ENCODE results near the gene MBNL3. TPM values are rescaled to one million over a fixed set of nuclear protein-coding genes. Genes with fewer than 3 reads are reported as not detected.

MBNL3 gene
- total and polyA plus RNA-seq, 11 donors, result 0.71 to 21.9 (median 9.3) TPM

DNA sequence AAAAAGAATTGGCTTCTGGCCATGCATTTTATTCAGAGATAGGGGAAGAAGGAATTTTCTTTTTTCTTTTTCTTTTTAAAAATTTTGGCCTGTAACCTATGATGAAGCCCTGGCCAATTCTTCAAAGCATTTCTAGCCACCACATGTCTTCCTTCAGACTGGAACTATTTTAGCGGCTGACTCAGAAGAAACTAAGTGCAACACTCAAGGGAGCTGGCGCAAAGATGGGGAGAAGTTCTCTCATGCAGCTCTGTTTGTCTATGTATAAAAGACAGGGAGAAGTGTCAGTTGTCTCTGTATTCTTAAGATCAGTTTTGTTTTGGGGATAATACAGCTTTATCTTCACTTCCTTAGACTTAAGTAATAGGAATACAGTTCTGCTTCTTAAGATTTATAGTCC is 46.1 kb downstream of the MBNL3 start:
- no peak overlapping the region for H3K27ac ChIP-seq
- peaks cover 0 to 4% (median 0%) of the 10 kb centered on the region in 9 donors for H3K27me3 ChIP-seq
- H3K4me3 ChIP-seq, result no peak overlapping the region
- ATAC-seq (peak in 2 of 4 donors; percentile 50 to 57), DNase-seq (no peak)
- peaks cover 0 to 13% (median 0%) of the 10 kb centered on the region in 12 donors for H3K4me1 ChIP-seq
- H3K9me3 ChIP-seq, result peaks cover 0 to 19% (median 0%) of the 10 kb centered on the region in 12 donors
- WGBS, 4 donors, result 76 to 84% (median 79%) methylated on average over 2 of the region's 2 CpGs
- no peaks in the 10 kb centered on the region for H3K36me3 ChIP-seq
- TF ChIP-seq, protein P1, sequence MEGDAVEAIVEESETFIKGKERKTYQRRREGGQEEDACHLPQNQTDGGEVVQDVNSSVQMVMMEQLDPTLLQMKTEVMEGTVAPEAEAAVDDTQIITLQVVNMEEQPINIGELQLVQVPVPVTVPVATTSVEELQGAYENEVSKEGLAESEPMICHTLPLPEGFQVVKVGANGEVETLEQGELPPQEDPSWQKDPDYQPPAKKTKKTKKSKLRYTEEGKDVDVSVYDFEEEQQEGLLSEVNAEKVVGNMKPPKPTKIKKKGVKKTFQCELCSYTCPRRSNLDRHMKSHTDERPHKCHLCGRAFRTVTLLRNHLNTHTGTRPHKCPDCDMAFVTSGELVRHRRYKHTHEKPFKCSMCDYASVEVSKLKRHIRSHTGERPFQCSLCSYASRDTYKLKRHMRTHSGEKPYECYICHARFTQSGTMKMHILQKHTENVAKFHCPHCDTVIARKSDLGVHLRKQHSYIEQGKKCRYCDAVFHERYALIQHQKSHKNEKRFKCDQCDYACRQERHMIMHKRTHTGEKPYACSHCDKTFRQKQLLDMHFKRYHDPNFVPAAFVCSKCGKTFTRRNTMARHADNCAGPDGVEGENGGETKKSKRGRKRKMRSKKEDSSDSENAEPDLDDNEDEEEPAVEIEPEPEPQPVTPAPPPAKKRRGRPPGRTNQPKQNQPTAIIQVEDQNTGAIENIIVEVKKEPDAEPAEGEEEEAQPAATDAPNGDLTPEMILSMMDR (IDR thresholded peaks at IDR 0.05), result no peak
- TF ChIP-seq POLR2A (IDR thresholded peaks at IDR 0.05), result no peak
- intact Hi-C loops (cut with DNase I), result no loop called here

DNA sequence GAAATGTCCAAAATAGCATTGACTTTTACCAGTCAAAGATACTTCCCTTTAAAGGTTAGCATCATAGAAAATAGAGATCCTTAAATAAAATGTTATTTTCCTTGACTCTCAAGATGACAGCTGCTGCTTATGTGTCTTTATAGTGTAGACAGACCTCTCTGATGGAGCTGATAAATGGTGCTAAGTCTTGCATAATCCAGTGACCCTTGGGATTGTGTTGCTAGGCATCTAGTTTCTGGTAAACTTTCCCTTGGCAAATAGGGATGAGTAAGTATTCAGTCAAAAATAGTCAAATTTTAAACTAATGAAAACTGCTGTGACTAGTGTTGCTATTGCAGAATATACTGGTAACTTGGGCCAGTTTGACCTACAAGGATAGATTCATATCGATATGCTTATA is 53.6 kb downstream of the MBNL3 start:
- TF ChIP-seq POLR2A (IDR thresholded peaks at IDR 0.05), result no peak
- TF ChIP-seq, protein P1 (IDR thresholded peaks at IDR 0.05), result no peak
- ATAC-seq, result peak in 1 of 4 donors; percentile 39
- Histone ChIP-seq H3K4me3 (no peak overlapping the region), H3K4me1 (no peaks in the 10 kb centered on the region), H3K36me3 (no peaks in the 10 kb centered on the region), H3K9me3 (no peaks in the 10 kb centered on the region), H3K27ac (no peak overlapping the region), H3K27me3 (peaks cover 0 to 8% (median 0%) of the 10 kb centered on the region in 9 donors)
- DNase-seq, result no peak
- intact Hi-C loops (cut with DNase I), result no loop called here
- 73 to 97% (median 83%) methylated on average over 1 of the region's 1 CpG for WGBS, 4 donors

DNA sequence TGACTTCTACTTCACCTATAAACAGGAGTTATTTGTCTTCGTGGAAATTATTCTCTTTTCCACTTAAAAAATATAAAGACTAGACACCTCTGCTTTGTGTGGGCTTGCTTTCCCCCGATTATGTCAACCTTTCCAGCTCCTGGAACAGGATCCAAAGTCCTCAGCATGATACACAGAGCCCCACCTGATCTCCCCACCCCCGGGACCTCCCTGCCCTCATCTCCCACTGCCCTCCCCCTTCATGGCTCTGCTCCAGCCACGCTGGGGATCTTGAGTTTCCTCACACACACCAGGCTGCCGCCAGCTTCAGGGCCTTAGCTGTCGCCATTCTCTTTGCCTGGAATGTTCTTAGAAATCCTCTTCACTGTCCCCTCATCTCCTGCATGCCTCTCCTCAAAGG is 55.3 kb downstream of the MBNL3 start:
- no peaks in the 10 kb centered on the region for H3K4me1 ChIP-seq
- H3K27me3 ChIP-seq, result peaks cover 0 to 7% (median 0%) of the 10 kb centered on the region in 9 donors
- H3K9me3 ChIP-seq, result no peaks in the 10 kb centered on the region
- ATAC-seq, result no peak
- DNase-seq, result no peak
- TF ChIP-seq, protein P1 (IDR thresholded peaks at IDR 0.05), result no peak
- no peak for TF ChIP-seq POLR2A (IDR thresholded peaks at IDR 0.05)
- intact Hi-C loops (cut with DNase I), result no loop called here
- no peak overlapping the region for H3K4me3 ChIP-seq
- WGBS, 4 donors, result 56 to 88% (median 76%) methylated on average over 6 of the region's 6 CpGs
- H3K27ac ChIP-seq, result no peak overlapping the region
- H3K36me3 ChIP-seq, result no peaks in the 10 kb centered on the region

DNA sequence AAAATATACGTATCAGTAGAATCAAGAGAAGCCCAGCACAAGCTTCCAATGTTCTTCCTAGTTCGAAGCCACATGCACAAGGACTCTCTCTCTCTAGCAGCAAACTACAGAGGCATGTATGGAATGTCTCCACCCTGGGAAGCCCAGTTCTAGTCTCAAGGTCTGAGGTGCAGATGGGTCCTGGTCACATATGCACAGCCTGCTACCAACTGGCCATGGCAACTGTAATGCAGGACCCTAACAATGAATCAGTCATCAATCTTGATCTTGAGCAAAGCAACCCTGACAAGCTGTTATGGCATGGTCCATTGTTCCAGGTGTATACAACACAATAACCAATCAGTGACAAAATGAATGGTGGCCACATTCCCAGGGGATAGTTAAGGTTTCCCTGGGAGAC is 55.8 kb downstream of the MBNL3 start:
- ATAC-seq (no peak), DNase-seq (no peak)
- TF ChIP-seq, protein P1 (IDR thresholded peaks at IDR 0.05), result no peak
- TF ChIP-seq POLR2A (IDR thresholded peaks at IDR 0.05), result no peak
- intact Hi-C loops (cut with DNase I), result no loop called here
- Histone ChIP-seq H3K36me3 (no peaks in the 10 kb centered on the region), H3K27me3 (peaks cover 0 to 4% (median 0%) of the 10 kb centered on the region in 9 donors), H3K4me3 (no peak overlapping the region), H3K9me3 (no peaks in the 10 kb centered on the region), H3K27ac (no peak overlapping the region), H3K4me1 (no peaks in the 10 kb centered on the region)
- 85 to 90% (median 87%) methylated on average over 2 of the region's 2 CpGs for WGBS, 4 donors

Data from heart left ventricle (tissue), 16 donors.